Stimulated activated CD4-positive, alpha-beta T cell treated with anti-CD3 and anti-CD28 coated beads, Interleukin-12 subunit alpha, Interleukin-12 subunit beta, amount 100 ng/mL, for 48 hours (primary cell): Measurements from ENCODE around the gene NBPF20.
A peak's percentile ranks its signal among the peaks of the same experiment; 100 is the strongest.
"Not testable (repeated sequence)": the region's sequence is repeated elsewhere in the genome, so short reads cannot be mapped to it uniquely, and the experiment has no call there.

ENCODE experiments used
- DNase-seq, 3 donors: peaks; one replicate each; pipeline ENCODE4 v3.0.0-alpha.2; 2020; ENCODE audit warnings: low read depth in 2 of 3, low spot score in 1 of 3

The NBPF20 gene, protein sequence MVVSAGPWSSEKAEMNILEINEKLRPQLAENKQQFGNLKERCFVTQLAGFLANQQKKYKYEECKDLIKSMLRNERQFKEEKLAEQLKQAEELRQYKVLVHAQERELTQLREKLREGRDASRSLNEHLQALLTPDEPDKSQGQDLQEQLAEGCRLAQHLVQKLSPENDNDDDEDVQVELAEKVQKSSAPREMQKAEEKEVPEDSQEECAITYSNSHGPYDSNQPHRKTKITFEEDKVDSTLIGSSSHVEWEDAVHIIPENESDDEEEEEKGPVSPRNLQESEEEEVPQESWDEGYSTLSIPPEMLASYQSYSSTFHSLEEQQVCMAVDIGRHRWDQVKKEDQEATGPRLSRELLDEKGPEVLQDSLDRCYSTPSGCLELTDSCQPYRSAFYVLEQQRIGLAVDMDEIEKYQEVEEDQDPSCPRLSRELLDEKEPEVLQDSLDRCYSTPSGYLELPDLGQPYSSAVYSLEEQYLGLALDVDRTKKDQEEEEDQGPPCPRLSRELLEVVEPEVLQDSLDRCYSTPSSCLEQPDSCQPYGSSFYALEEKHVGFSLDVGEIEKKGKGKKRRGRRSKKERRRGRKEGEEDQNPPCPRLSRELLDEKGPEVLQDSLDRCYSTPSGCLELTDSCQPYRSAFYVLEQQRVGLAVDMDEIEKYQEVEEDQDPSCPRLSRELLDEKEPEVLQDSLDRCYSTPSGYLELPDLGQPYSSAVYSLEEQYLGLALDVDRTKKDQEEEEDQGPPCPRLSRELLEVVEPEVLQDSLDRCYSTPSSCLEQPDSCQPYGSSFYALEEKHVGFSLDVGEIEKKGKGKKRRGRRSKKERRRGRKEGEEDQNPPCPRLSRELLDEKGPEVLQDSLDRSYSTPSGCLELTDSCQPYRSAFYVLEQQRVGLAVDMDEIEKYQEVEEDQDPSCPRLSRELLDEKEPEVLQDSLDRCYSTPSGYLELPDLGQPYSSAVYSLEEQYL (N-terminal part only)

GRCh38 chr1:145425436-145426029, at the start of gene NBPF20:
TSS of gene NBPF20 (minus strand) at chr1:145425603. CDS start at chr1:145405272, 20,331 bp downstream.
- DNase-seq, result peak; percentile 41 to 74 (median 61)

DNA sequence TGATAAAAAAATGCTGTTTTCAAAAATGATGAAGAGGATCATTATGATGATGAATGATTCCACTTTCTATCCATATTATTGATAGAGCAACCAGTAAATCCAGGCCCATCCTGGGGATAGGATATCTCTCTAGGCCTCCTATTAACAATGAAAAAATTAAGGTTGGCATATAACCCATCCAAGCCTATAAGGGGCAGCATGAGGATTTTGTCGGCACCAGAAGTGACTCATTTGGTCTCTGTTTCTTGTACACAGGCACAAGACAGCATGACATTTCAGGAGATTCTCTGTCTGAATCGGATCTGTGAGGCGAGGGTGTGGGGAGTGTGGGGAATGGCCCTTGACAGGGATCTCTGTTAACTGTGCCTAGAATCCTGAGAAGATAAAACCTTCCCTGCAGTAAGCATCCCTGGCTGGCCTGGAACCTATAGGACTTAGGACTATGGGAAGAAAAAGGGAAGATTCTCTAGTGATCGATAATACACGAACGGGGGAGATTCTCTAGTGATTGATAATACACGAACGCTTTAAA, 49.5 kb upstream of the NBPF20 start:
- not testable (repeated sequence) for DNase-seq

DNA sequence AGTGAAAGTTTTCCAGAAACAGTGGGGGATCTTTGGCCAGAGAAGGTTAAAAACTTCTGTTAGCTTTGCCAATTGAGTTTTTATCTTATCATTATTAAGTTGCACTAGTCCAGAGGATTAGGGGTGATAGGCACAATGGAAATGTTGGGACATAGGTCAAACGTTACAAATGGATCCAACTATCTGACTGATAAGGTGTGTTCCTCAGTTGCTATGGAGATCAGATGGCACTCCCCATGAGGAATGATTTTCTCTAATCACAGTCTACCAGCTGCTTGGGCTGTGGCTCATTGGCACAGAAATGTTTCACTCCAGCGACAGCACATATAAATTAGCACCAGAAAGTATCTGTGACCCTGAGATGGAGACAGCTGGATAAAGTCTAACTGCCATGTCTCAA, 47.3 kb upstream of the NBPF20 start:
- DNase-seq, result not testable (repeated sequence)

- DNase-seq, result not testable (repeated sequence)
Observed at GRCh38 chr1:145471365-145471764, 46.0 kb upstream of the NBPF20 start.

- DNase-seq, result peak; percentile 68 to 91 (median 73)
Observed at GRCh38 chr1:145465405-145466144, 40.2 kb upstream of the NBPF20 start.

- DNase-seq, result not testable (repeated sequence)
Observed at GRCh38 chr1:145464708-145465336, 39.4 kb upstream of the NBPF20 start.

GRCh38 chr1:145464017-145464416, 38.6 kb upstream of the NBPF20 start:
- not testable (repeated sequence) for DNase-seq

- not testable (repeated sequence) for DNase-seq
Observed at GRCh38 chr1:145460684-145461083, 35.3 kb upstream of the NBPF20 start.

- not testable (repeated sequence) for DNase-seq
Observed at GRCh38 chr1:145460048-145460447, 34.6 kb upstream of the NBPF20 start.

DNA sequence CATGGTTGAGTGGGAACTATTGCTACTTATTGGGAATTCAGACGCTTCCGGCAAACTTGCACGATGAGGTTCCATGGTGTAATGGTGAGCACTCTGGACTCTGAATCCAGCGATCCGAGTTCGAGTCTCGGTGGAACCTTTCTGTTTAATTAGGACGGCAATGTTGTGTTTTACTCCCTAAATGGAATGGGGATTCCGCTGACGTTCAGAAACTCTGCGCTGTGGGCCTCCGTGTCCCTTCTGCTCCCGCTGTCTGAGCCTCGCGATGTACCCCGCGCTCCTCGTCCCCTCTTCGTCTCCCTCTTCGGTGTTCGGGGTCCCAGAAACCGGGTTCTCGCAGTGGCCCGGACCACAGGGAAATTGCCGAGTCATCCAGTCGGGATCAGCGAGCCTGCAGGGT, 34.2 kb upstream of the NBPF20 start:
- DNase-seq, result not testable (repeated sequence)

DNA sequence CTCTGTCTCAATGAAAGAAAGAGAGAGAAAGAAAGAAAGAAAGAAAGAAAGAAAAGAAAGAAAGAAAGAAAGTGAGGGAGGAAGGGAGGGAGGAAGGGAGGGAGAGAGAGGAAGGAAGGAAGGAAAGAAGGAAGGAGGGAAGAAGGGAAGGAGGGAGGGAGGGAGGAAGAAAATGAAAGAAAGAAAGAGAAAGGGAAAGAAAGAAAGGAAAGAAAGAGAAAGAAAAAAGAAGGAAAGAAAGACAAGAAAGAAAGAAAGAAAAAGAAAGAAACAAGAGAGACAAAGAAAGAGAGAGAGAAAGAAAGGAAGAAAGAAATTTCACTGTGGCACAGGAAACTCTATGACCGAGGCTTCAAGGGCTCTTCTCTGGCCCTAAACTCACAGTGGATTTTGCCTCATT, 33.7 kb upstream of the NBPF20 start:
- not testable (repeated sequence) for DNase-seq

DNA sequence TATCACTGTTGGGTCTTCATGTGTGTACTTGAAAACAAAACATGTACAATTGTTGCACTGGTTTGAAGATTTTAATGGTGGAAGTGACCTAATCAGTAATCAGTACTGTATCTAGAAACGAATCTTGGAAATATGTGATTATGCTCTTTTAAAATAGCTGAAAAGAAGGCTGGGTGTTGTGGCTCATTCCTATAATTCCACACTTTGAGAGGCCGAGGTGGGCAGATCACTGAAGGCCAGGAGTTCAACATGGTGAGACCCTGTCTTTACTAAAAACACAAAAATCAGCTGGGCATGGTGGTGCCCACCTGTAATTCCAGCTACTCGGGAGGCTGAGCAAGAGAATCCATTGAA, 29.4 kb upstream of the NBPF20 start:
- not testable (repeated sequence) for DNase-seq

DNA sequence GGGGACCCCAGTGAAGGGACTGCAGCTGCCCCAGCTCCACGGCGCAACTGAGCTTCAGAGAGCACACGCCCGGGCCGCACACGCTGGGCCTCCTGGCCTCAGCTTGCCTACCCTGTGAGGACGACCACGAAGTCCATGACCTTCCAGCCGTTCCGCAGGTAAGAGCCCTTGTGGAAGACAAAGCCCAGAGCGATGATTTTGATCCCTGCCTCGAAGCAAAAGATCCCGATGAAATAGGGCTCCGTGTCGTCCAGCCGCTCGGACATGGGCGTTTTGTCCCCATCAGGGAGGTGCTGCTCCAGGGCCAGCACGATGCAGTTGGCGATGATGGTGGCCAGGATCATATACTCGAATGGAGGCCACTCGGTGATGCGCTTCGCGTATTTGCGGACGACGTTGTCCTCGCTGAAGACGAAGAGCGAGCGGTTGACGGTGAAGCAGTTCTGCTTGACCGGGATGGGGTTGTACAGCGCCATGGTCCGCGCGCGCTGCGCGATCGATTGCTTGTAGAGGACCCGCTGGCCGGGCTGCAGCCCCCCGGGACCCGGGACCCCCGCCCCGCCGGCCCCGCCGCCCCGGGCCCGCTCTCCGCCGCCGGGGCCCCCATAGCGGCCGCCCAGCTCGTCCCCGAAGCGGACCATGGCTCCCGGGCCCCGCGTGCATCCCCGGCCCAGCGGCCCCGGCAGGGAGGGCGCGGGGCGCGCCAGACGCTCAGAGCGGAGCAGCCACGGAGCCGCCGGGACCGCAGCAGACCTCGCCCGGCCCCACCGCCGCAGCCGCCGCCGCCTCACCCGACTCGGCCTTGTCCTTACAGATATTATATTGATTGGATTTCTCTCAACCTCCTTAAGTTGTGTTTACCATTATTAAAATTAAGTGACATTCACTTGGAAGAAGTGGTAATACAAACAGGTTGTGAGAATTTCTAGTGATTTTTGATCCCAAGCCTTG, 28.7 kb upstream of the NBPF20 start:
- not testable (repeated sequence) for DNase-seq

DNA sequence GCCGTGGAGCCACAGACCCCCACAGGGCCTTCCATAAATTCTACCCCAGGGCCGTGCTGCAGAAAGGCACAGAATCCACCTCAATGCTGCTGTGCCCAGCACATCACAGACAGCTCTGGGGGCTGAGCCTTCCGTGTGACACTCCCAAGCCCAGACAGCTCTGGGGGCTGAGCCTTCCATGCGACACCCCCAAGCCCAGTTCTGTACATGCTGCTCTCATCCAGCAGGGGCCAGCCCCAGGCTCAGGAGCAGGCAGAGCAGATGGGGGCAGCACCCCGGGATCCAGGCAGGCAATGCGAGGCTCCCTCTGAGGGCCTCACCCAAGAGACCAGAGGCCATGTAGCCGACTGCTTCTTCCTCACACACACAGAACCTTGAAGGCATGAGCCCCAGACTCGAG, 27.1 kb upstream of the NBPF20 start:
- not testable (repeated sequence) for DNase-seq

DNA sequence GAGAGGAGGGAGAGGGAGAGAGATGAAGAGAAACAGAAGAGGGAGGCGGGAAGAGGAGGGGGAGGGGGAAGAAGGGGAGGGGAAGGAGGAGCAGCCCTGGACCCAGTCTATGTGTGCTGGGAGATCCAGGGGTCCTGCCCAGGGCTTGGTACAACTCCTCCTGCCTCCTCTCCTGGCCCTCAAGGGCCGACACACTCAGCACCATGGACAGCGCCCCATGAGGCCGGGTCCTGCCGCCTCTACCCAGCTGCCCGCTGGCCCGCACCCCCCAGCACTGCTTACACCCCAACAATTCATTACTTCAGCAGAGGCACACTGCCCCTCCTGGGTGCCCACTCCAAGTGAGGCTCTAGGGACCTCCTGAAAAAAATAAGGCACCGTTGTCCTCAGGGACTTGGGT, 26.5 kb upstream of the NBPF20 start:
- DNase-seq, result not testable (repeated sequence)

DNA sequence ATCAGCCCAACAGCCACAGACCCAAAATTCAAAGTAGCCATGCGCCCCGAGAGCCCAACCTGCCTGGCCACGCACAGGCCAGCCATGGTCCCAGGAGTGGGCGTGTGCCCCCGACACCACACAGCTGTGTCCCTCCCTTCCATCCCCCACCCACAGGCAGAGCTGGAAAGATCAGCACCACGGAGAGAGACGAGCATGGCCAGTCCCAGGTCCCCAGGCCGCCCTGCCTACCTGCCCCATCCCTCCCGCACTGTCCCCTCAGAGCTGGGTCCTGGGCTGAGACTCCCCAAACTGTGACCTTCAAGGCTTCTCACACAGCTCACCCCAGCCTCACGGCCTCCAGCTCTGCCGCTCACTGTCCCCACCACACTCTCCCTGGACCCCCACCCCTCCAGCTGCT, 19.8 kb upstream of the NBPF20 start:
- not testable (repeated sequence) for DNase-seq

DNA sequence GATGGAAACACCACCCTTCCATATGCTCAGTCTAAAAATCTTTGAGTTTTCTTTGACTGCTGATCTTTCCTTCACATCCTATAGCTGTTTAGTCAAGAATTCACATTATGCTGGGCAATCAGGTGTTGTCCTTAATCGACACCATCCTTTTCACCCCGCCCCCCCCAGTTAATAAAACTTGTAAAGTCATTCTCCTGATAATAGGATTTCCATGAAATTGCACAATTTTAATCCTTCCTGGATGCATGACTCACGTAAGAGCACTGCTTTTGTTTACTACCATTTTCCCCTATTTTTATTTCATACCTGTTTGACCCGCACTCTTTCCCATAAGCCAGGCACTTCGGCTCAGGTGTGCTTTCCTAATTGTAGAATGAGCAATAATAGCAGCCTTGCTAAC, 16.9 kb upstream of the NBPF20 start:
- not testable (repeated sequence) for DNase-seq

DNA sequence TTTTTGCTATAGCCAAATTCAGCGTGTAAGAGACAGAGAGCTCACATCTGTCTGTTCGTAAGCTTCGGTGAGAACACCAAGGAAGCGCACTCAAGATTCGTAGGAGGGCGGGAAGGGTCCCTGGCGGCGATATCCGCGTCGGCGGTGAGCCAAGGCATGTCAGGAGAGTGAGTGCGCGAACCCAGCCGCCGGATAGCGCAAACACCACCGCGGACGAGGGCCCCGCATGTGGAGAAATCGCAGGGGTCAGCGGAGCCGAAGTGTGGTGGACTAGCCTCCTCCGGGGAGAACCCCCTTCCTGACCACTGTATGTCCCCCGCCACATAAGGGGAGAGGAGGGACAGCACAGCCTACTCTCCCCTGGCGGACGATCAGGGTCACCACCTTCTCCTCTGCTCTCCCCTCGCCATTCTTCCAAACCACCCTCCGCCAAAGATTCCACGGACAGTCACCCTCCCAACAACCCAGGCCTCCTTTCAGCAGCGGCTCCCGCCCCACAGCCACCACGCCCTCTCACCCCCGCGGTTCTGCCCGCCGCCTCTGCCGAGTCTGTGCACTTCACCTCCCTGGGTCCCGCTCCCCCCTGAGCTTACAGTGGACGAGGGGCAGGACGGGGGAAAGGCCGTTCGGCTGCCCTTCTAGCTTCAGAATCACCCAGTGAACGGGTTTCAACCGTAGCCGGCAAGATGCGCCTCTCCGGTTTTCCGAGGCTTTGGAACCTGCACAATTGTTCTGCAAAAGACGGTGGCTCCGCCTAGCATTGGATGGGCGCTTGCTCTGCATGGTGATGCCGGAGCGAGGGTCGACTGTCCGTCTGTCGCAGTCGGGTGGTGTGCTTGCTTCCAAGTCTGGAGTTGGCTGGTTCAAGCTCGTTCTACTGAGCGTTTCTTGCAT, 6.2 kb upstream of the NBPF20 start:
- not testable (repeated sequence) for DNase-seq
